Mucosa of descending colon (tissue), 3 donors: ENCODE measurements around the gene CAMKMT. TPM values are rescaled to one million over a fixed set of nuclear protein-coding genes. Genes with fewer than 3 reads are reported as not detected.

Experiments used
- ATAC-seq: fragments of 200-7000 bp; cut with Tn5 transposase; one replicate; pipeline ENCODE4 v1.9.1; 2020; ENCODE audit warnings: mild to moderate bottlenecking, moderate library complexity
- DNase-seq, 3 donors: peaks; one replicate each; pipeline ENCODE4 v3.0.0-alpha.2; 2020
- H3K36me3 ChIP-seq: fragments of 200-600 bp; one replicate; pipeline ENCODE4 v1.8.0; 2021; ENCODE audit warnings: low read depth, mild to moderate bottlenecking
- H3K4me1 ChIP-seq: fragments of 200-600 bp; one replicate; pipeline ENCODE4 v1.8.0; 2021; ENCODE audit warnings: low read depth, mild to moderate bottlenecking
- H3K4me3 ChIP-seq: fragments of 200-600 bp; one replicate; pipeline ENCODE4 v1.8.0; 2021; ENCODE audit warnings: mild to moderate bottlenecking
- H3K9me3 ChIP-seq: fragments of 200-600 bp; one replicate; pipeline ENCODE4 v1.8.0; 2021; ENCODE audit warnings: mild to moderate bottlenecking
- CTCF ChIP-seq: fragments of 200-600 bp; IDR thresholded peaks from one replicate; pipeline ENCODE4 v1.8.0; 2022; ENCODE audit warnings: antibody characterized with exemption, mild to moderate bottlenecking
- intact Hi-C, 2 donors: fragments of 100-400 bp; cut with DNase I in 1 of 2; cut with micrococcal nuclease in 1 of 2; formaldehyde crosslinking; loops; one replicate each; pipeline versions ENCODE4 v1.11.0 to v1.11.1; 2022; cut with DNase I, micrococcal nuclease
- total RNA-seq, 3 donors: library from RNA; stranded (reverse); fragmentation: NEBNext Ultra II Directional in 2 of 3; extraction: Animal tissue kit (Norgen Biotek cat#: 25700) in 2 of 3; gene quantifications; one replicate each; pipeline versions ENCODE4 v1.2.1 to v1.2.4, GENCODE V29; 2021 to 2023
- donor health status: DM: no; HTN: no; CAD: no; lungs with moderate emphysema.
- donor health status: DM: no; HTN: no; CAD: no.
- donor health status: DM: no; HTN: yes; CAD: no.

Gene CAMKMT
- total RNA-seq, 3 donors from 2014 or later = 13.2 to 16.0 (median 14.1) TPM

- Histone ChIP-seq H3K9me3 (peaks cover 16% of the 10 kb centered on the region), H3K4me1 (no peaks in the 10 kb centered on the region), H3K36me3 (no peaks in the 10 kb centered on the region), H3K4me3 (no peak overlapping the region)
- DNase-seq (no peak), ATAC-seq (no peak)
- intact Hi-C loops = no loop called here
- TF ChIP-seq CTCF = no peak
Measured at GRCh38 chr2:44522846-44523245, 161.1 kb downstream of the CAMKMT start.

GRCh38 chr2:44524347-44524926 is 162.7 kb downstream of the CAMKMT start:
- intact Hi-C loops = no loop called here
- ATAC-seq (no peak), DNase-seq (no peak)
- Histone ChIP-seq H3K9me3 (peaks cover 16% of the 10 kb centered on the region), H3K4me1 (no peaks in the 10 kb centered on the region), H3K4me3 (no peak overlapping the region), H3K36me3 (no peaks in the 10 kb centered on the region)
- TF ChIP-seq CTCF = no peak

GRCh38 chr2:44526352-44526751 is 164.6 kb downstream of the CAMKMT start:
- Histone ChIP-seq H3K9me3 (peaks cover 12% of the 10 kb centered on the region), H3K4me3 (no peak overlapping the region), H3K36me3 (no peaks in the 10 kb centered on the region), H3K4me1 (no peaks in the 10 kb centered on the region)
- DNase-seq (no peak), ATAC-seq (no peak)
- intact Hi-C loops = no loop called here
- TF ChIP-seq CTCF = no peak

GRCh38 chr2:44528595-44528994 is 166.8 kb downstream of the CAMKMT start:
- no peaks in the 10 kb centered on the region for H3K36me3 ChIP-seq
- DNase-seq (no peak), ATAC-seq (no peak)
- no peaks in the 10 kb centered on the region for H3K9me3 ChIP-seq
- TF ChIP-seq CTCF = no peak
- no peak overlapping the region for H3K4me3 ChIP-seq
- intact Hi-C loops = no loop called here
- no peaks in the 10 kb centered on the region for H3K4me1 ChIP-seq

GRCh38 chr2:44529448-44529847 is 167.7 kb downstream of the CAMKMT start:
- no peak for TF ChIP-seq CTCF
- H3K9me3 ChIP-seq = no peaks in the 10 kb centered on the region
- H3K36me3 ChIP-seq = no peaks in the 10 kb centered on the region
- DNase-seq = no peak
- intact Hi-C loops = no loop called here
- no peaks in the 10 kb centered on the region for H3K4me1 ChIP-seq
- no peak for ATAC-seq
- H3K4me3 ChIP-seq = no peak overlapping the region

GRCh38 chr2:44531289-44531688 is 169.5 kb downstream of the CAMKMT start:
- Histone ChIP-seq H3K36me3 (no peaks in the 10 kb centered on the region), H3K4me1 (no peaks in the 10 kb centered on the region), H3K9me3 (no peaks in the 10 kb centered on the region), H3K4me3 (no peak overlapping the region)
- ATAC-seq = no peak
- TF ChIP-seq CTCF = no peak
- intact Hi-C loops = no loop called here
- DNase-seq = no peak
